GM18526 (cell line): ENCODE measurements around the gene CELF2.

Experiments
- POLR2A ChIP-seq: IDR thresholded peaks from 3 replicates; pipeline ENCODE4 v1.6.1; 2011; ENCODE audit not compliant: insufficient read length; ENCODE audit errors: extremely low read depth

CELF2 gene

GRCh38 chr10:11168423-11169090 is 150.9 kb downstream of the CELF2 start:
- TF ChIP-seq POLR2A, result no peak

- no peak for TF ChIP-seq POLR2A
These were observed 152.3 kb downstream of the CELF2 start for GRCh38 chr10:11169976-11170375.

- no peak for TF ChIP-seq POLR2A
These were observed 152.9 kb downstream of the CELF2 start for GRCh38 chr10:11170574-11170973.

- TF ChIP-seq POLR2A, result no peak
These were observed 153.6 kb downstream of the CELF2 start for GRCh38 chr10:11170993-11171851.

- no peak for TF ChIP-seq POLR2A
These were observed 155.4 kb downstream of the CELF2 start for GRCh38 chr10:11173042-11173441.

GRCh38 chr10:11175823-11176243 is 158.2 kb downstream of the CELF2 start:
- TF ChIP-seq POLR2A, result peak; percentile 22

- no peak for TF ChIP-seq POLR2A
These were observed 159.1 kb downstream of the CELF2 start for GRCh38 chr10:11176746-11177145.

GRCh38 chr10:11177381-11177780 is 159.7 kb downstream of the CELF2 start:
- TF ChIP-seq POLR2A, result no peak

GRCh38 chr10:11177926-11178471 is 160.3 kb downstream of the CELF2 start:
- TF ChIP-seq POLR2A, result no peak

- no peak for TF ChIP-seq POLR2A
These were observed 161.2 kb downstream of the CELF2 start for GRCh38 chr10:11178606-11179515.

- TF ChIP-seq POLR2A, result no peak
These were observed 161.9 kb downstream of the CELF2 start for GRCh38 chr10:11179516-11180105.

- TF ChIP-seq POLR2A, result no peak
These were observed 162.6 kb downstream of the CELF2 start for GRCh38 chr10:11180228-11180627.

GRCh38 chr10:11181978-11182377 is 164.3 kb downstream of the CELF2 start:
- TF ChIP-seq POLR2A, result no peak

- no peak for TF ChIP-seq POLR2A
These were observed 165.3 kb downstream of the CELF2 start for GRCh38 chr10:11183015-11183414.

GRCh38 chr10:11184093-11184492 is 166.4 kb downstream of the CELF2 start:
- no peak for TF ChIP-seq POLR2A

- no peak for TF ChIP-seq POLR2A
These were observed 168.7 kb downstream of the CELF2 start for GRCh38 chr10:11186374-11186773.
